Stimulated activated effector memory CD8-positive, alpha-beta T cell treated with anti-CD3 and anti-CD28 coated beads, Interleukin-12 subunit alpha, Interleukin-12 subunit beta, amount 100 ng/mL, for 72 hours (primary cell): ENCODE measurements around the gene TRPV4.

Source experiments
- ATAC-seq: fragments of 150-1000 bp; cut with Tn5 transposase; 2 replicates; pipeline ENCODE4 v1.10.0; 2021
- DNase-seq, 2 donors: peaks; one replicate each; pipeline ENCODE4 v3.0.0; 2021 to 2022; ENCODE audit warnings: low spot score in 2 of 2
- H3K27ac Mint-ChIP-seq: one replicate; pipeline ENCODE4 v1.8.0; 2022; ENCODE audit warnings: mild to moderate bottlenecking, mixed read lengths
- H3K36me3 Mint-ChIP-seq: one replicate; pipeline ENCODE4 v1.8.0; 2022; ENCODE audit warnings: mild to moderate bottlenecking, mixed read lengths
- H3K4me1 Mint-ChIP-seq: one replicate; pipeline ENCODE4 v1.8.0; 2022; ENCODE audit warnings: mixed read lengths
- H3K4me3 Mint-ChIP-seq: one replicate; pipeline ENCODE4 v1.8.0; 2022; ENCODE audit warnings: mild to moderate bottlenecking, mixed read lengths
- H3K9me3 Mint-ChIP-seq: one replicate; pipeline ENCODE4 v1.8.0; 2022; ENCODE audit warnings: mixed read lengths

The TRPV4 gene

GRCh38 chr12:109762071-109762672 is 71.0 kb downstream of the TRPV4 start:
- Mint-ChIP-seq H3K27ac (peak overlapping the region; percentile 21), H3K4me3 (no peak overlapping the region), H3K9me3 (peaks cover 4% of the 10 kb centered on the region), H3K36me3 (no peaks in the 10 kb centered on the region), H3K4me1 (peaks cover 7% of the 10 kb centered on the region)
- ATAC-seq (no peak), DNase-seq (no peak)

GRCh38 chr12:109760930-109761921 is 72.0 kb downstream of the TRPV4 start:
- no peak for ATAC-seq
- H3K4me1 Mint-ChIP-seq = peaks cover 7% of the 10 kb centered on the region
- peaks cover 6% of the 10 kb centered on the region for H3K9me3 Mint-ChIP-seq
- no peak overlapping the region for H3K4me3 Mint-ChIP-seq
- no peak for DNase-seq
- peak overlapping the region; percentile 21 for H3K27ac Mint-ChIP-seq
- H3K36me3 Mint-ChIP-seq = no peaks in the 10 kb centered on the region

GRCh38 chr12:109760031-109760929 is 72.9 kb downstream of the TRPV4 start:
- Mint-ChIP-seq H3K9me3 (peaks cover 6% of the 10 kb centered on the region), H3K4me1 (peaks cover 7% of the 10 kb centered on the region), H3K4me3 (no peak overlapping the region), H3K36me3 (no peaks in the 10 kb centered on the region), H3K27ac (no peak overlapping the region)
- ATAC-seq = no peak
- DNase-seq = no peak

GRCh38 chr12:109759595-109759994 is 73.6 kb downstream of the TRPV4 start:
- DNase-seq = no peak
- Mint-ChIP-seq H3K4me3 (no peak overlapping the region), H3K4me1 (peaks cover 7% of the 10 kb centered on the region), H3K36me3 (no peaks in the 10 kb centered on the region), H3K27ac (no peak overlapping the region), H3K9me3 (peaks cover 6% of the 10 kb centered on the region)
- ATAC-seq = no peak

DNA sequence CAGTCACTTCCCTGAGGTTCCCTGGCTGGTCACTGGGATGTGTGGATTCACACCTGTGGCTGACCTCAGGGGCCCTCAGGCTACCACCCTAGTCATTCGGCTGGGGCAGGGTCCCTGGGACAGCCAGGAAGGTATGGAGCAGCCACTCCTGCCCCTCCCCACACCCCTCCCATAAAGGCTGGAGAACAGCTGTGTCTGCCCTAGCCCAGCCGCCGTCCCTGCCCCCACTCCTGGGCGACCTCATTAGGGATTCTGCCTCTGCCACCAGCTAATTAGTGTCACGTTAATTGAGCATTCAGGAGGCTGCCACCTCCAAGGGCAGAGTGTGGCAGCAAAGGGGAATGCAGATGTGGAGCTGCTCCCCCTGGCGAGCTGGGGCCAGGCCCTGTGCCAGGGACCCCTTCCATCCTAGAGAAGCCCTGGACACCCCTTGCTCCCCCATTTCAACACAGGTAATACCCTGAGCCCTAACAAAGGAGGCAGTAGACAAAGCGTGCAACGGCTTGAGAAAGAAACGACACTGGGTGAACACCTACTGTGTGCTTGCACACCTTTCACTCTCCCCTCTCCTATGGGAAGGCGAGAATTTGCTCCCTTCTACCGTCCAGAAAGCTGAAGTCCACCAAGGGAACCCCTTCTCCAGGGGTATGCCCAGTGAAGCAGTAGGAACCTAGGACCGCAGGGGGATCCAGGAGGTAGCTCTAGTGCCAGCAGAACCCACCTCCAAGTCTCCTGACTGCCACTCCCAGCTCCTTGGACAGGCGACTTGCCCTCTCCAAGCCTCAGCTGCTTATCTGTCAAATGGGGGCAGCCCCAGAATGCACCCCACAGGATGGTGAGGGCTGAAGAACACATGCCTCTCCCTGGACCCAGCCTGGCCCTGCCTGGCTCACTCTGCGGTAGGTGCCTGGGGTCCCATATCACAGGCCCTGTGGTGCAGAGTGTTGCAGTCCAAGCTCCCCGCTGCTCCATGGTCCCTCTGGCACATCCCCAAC is 74.5 kb downstream of the TRPV4 start:
- H3K36me3 Mint-ChIP-seq = no peaks in the 10 kb centered on the region
- peaks cover 7% of the 10 kb centered on the region for H3K4me1 Mint-ChIP-seq
- ATAC-seq = no peak
- DNase-seq = no peak
- no peak overlapping the region for H3K27ac Mint-ChIP-seq
- no peak overlapping the region for H3K4me3 Mint-ChIP-seq
- peaks cover 6% of the 10 kb centered on the region for H3K9me3 Mint-ChIP-seq

GRCh38 chr12:109757671-109758265 is 75.4 kb downstream of the TRPV4 start:
- DNase-seq (no peak), ATAC-seq (no peak)
- Mint-ChIP-seq H3K4me1 (no peaks in the 10 kb centered on the region), H3K9me3 (peaks cover 6% of the 10 kb centered on the region), H3K4me3 (no peak overlapping the region), H3K27ac (no peak overlapping the region), H3K36me3 (no peaks in the 10 kb centered on the region)

GRCh38 chr12:109756457-109756856 is 76.7 kb downstream of the TRPV4 start:
- DNase-seq = no peak
- Mint-ChIP-seq H3K4me1 (no peaks in the 10 kb centered on the region), H3K36me3 (no peaks in the 10 kb centered on the region), H3K9me3 (peaks cover 6% of the 10 kb centered on the region), H3K27ac (no peak overlapping the region), H3K4me3 (no peak overlapping the region)
- no peak for ATAC-seq

GRCh38 chr12:109753959-109754358 is 79.2 kb downstream of the TRPV4 start:
- no peak for DNase-seq
- Mint-ChIP-seq H3K4me3 (no peak overlapping the region), H3K36me3 (no peaks in the 10 kb centered on the region), H3K4me1 (no peaks in the 10 kb centered on the region), H3K9me3 (peaks cover 6% of the 10 kb centered on the region), H3K27ac (no peak overlapping the region)
- no peak for ATAC-seq

DNA sequence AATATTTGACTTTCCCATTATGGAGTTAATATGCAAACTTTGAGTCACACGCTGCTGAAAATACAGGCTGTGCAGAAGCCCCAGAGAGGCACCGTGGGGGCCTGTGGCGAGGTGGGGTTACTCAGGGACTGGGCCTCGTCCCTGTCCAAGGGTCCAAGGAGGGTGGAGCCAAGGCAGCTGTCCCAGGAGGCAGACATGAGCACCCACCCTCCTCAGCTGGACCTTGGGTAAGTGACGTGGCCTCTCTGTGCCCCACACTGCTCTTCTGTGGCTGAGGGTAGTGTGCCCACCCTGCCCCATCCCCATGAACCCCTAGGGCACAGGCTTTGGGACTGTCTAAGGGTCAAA is 80.2 kb downstream of the TRPV4 start:
- no peak for ATAC-seq
- Mint-ChIP-seq H3K27ac (no peak overlapping the region), H3K4me3 (no peak overlapping the region), H3K36me3 (no peaks in the 10 kb centered on the region), H3K4me1 (no peaks in the 10 kb centered on the region), H3K9me3 (peaks cover 6% of the 10 kb centered on the region)
- DNase-seq = no peak

GRCh38 chr12:109752117-109753053 is 80.8 kb downstream of the TRPV4 start:
- DNase-seq = no peak
- H3K4me3 Mint-ChIP-seq = no peak overlapping the region
- H3K27ac Mint-ChIP-seq = no peak overlapping the region
- peaks cover 4% of the 10 kb centered on the region for H3K9me3 Mint-ChIP-seq
- H3K36me3 Mint-ChIP-seq = no peaks in the 10 kb centered on the region
- no peaks in the 10 kb centered on the region for H3K4me1 Mint-ChIP-seq
- ATAC-seq = no peak

DNA sequence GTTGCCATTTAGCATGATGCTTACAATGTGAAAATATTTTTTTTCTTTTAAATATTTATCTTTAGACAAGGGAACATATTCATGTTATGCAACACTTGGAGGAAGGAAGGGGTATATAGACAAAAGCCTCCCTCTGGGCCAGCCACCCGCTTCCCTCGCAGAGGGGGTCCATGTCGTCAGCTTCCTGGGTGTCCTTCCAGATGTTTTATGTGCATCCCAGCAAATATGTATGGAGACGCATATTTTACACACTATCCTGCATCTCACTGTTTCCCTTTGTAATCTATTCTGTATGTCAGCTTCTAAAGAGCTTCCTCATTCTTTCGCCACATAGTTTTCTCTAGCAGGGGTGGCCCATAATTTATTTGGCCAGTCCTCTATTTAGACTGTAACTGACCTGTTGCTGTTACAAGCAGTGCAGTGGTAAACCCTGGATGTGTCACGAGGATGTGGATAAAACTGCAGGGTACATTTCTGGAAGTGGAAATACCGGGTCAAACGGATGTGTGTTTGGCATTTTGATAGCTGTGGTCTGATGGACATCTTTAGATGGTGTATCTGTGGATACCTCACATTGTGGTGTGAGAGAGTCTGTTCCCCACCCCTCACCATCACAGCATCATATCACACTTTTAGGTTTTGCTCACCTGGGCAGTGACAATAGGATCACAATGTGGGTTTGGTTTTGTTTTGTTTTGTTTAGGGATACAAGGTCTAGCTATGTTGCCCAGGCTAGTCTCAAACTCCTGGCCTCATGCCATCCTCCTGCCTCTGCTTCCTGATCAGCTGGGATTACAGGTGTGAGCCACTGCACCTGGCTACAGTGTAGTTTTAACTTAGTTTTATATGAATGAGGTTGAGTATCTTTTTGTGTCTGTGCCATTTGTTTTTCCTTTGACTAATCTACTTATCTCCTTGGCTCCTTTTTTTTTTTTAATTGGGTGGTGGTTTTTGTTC is 87.9 kb downstream of the TRPV4 start:
- DNase-seq (no peak), ATAC-seq (no peak)
- Mint-ChIP-seq H3K27ac (no peak overlapping the region), H3K9me3 (no peaks in the 10 kb centered on the region), H3K4me3 (no peak overlapping the region), H3K4me1 (no peaks in the 10 kb centered on the region), H3K36me3 (no peaks in the 10 kb centered on the region)

- Mint-ChIP-seq H3K4me1 (no peaks in the 10 kb centered on the region), H3K36me3 (no peaks in the 10 kb centered on the region), H3K27ac (no peak overlapping the region), H3K9me3 (no peaks in the 10 kb centered on the region), H3K4me3 (no peak overlapping the region)
- DNase-seq (no peak), ATAC-seq (peak; percentile 14)
Measured at GRCh38 chr12:109744026-109744425, 89.2 kb downstream of the TRPV4 start.
